Liver (tissue), 3 donors: ENCODE data around the gene OMP.

Experiments
- EGR1 ChIP-seq, 2 donors: IDR thresholded peaks; 2 replicates each; pipeline ENCODE4 v1.6.1; 2016 to 2018; ENCODE audit warnings: antibody characterized with exemption in 2 of 2, low read depth in 2 of 2
- GABPA ChIP-seq, 2 donors: IDR thresholded peaks in 1 of 2; conservative IDR thresholded peaks in 1 of 2; 2 replicates each; pipeline ENCODE4 v1.6.1; 2016; ENCODE audit warnings: antibody characterized with exemption in 2 of 2, mild to moderate bottlenecking in 1 of 2, moderate library complexity in 1 of 2
- HNF4G ChIP-seq: IDR thresholded peaks from 2 replicates; pipeline ENCODE4 v1.6.1; 2016; ENCODE audit warnings: antibody characterized with exemption
- RAD21 ChIP-seq, 2 donors: IDR thresholded peaks; 2 replicates each; pipeline ENCODE4 v1.6.1; 2016; ENCODE audit warnings: antibody characterized with exemption in 2 of 2, mild to moderate bottlenecking in 2 of 2
- RXRA ChIP-seq, 2 donors: IDR thresholded peaks; 2 replicates each; pipeline ENCODE4 v1.6.1; 2017 to 2018; ENCODE audit warnings: antibody characterized with exemption in 2 of 2, mild to moderate bottlenecking in 1 of 2
- SP1 ChIP-seq: IDR thresholded peaks from 2 replicates; pipeline ENCODE4 v1.6.1; 2018; ENCODE audit warnings: antibody characterized with exemption, mild to moderate bottlenecking
- YY1 ChIP-seq: IDR thresholded peaks from 2 replicates; pipeline ENCODE4 v1.6.1; 2016; ENCODE audit warnings: antibody characterized with exemption, mild to moderate bottlenecking
- TF ChIP-seq, protein P1 (sequence below): IDR thresholded peaks from 2 replicates; pipeline ENCODE4 v1.6.1; 2016; ENCODE audit warnings: antibody characterized with exemption
- TF ChIP-seq, protein P2 (sequence below): fragments of 150-350 bp; IDR thresholded peaks from 2 replicates; pipeline ENCODE4 v1.5.1; 2017; ENCODE audit warnings: improper control_type of control experiment, low read depth, low read length; ENCODE audit not compliant: missing input control
- TF ChIP-seq, protein P3 (sequence below): IDR thresholded peaks from 2 replicates; pipeline ENCODE4 v1.6.1; 2016; ENCODE audit warnings: antibody characterized with exemption, mild to moderate bottlenecking
- donor health status: healthy.
- donor health status: healthy.

DNA sequence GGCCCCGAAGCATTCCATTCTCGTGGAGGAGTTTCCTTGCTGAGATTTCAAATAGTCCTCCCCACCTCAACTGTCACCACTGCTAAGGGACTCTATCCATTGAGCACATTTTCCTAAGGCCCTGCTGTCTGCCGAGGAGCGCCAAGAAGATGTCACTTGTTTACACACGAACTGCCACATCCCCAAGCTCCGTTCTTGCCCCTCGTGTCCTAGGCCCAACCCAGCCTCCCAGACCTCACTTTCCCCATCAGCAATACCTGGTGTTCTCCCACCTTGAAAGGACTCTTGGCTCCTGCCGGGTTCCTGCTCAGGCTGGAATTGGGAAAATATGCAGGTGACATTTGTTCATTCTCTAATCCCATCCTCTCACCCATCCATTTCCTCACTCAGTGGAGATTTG, 21.4 kb downstream of the OMP start:
- no peak for TF ChIP-seq GABPA (IDR thresholded peaks at IDR 0.05 in 1 of 2, conservative IDR thresholded peaks at IDR 0.05 in 1 of 2)
- TF ChIP-seq, protein P1, sequence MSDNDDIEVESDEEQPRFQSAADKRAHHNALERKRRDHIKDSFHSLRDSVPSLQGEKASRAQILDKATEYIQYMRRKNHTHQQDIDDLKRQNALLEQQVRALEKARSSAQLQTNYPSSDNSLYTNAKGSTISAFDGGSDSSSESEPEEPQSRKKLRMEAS = no peak
- TF ChIP-seq, protein P2, sequence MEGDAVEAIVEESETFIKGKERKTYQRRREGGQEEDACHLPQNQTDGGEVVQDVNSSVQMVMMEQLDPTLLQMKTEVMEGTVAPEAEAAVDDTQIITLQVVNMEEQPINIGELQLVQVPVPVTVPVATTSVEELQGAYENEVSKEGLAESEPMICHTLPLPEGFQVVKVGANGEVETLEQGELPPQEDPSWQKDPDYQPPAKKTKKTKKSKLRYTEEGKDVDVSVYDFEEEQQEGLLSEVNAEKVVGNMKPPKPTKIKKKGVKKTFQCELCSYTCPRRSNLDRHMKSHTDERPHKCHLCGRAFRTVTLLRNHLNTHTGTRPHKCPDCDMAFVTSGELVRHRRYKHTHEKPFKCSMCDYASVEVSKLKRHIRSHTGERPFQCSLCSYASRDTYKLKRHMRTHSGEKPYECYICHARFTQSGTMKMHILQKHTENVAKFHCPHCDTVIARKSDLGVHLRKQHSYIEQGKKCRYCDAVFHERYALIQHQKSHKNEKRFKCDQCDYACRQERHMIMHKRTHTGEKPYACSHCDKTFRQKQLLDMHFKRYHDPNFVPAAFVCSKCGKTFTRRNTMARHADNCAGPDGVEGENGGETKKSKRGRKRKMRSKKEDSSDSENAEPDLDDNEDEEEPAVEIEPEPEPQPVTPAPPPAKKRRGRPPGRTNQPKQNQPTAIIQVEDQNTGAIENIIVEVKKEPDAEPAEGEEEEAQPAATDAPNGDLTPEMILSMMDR = no peak
- no peak for TF ChIP-seq RAD21 (IDR thresholded peaks at IDR 0.05)
- TF ChIP-seq RXRA (IDR thresholded peaks at IDR 0.05) = no peak
- TF ChIP-seq, protein P3, sequence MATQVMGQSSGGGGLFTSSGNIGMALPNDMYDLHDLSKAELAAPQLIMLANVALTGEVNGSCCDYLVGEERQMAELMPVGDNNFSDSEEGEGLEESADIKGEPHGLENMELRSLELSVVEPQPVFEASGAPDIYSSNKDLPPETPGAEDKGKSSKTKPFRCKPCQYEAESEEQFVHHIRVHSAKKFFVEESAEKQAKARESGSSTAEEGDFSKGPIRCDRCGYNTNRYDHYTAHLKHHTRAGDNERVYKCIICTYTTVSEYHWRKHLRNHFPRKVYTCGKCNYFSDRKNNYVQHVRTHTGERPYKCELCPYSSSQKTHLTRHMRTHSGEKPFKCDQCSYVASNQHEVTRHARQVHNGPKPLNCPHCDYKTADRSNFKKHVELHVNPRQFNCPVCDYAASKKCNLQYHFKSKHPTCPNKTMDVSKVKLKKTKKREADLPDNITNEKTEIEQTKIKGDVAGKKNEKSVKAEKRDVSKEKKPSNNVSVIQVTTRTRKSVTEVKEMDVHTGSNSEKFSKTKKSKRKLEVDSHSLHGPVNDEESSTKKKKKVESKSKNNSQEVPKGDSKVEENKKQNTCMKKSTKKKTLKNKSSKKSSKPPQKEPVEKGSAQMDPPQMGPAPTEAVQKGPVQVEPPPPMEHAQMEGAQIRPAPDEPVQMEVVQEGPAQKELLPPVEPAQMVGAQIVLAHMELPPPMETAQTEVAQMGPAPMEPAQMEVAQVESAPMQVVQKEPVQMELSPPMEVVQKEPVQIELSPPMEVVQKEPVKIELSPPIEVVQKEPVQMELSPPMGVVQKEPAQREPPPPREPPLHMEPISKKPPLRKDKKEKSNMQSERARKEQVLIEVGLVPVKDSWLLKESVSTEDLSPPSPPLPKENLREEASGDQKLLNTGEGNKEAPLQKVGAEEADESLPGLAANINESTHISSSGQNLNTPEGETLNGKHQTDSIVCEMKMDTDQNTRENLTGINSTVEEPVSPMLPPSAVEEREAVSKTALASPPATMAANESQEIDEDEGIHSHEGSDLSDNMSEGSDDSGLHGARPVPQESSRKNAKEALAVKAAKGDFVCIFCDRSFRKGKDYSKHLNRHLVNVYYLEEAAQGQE = no peak
- TF ChIP-seq YY1 = no peak
- no peak for TF ChIP-seq SP1
- no peak for TF ChIP-seq EGR1 (IDR thresholded peaks at IDR 0.05; ENCODE audit: low read depth in 2 of 2)
- no peak for TF ChIP-seq HNF4G
